LNCAP (cell line): ENCODE results near the gene ELMO1.

ENCODE experiments used
- TF ChIP-seq, protein P1 (sequence below): fragments of 450-650 bp; IDR thresholded peaks from 2 replicates; pipeline ENCODE4 v1.5.1; 2017; ENCODE audit warnings: mild to moderate bottlenecking

Gene ELMO1

DNA sequence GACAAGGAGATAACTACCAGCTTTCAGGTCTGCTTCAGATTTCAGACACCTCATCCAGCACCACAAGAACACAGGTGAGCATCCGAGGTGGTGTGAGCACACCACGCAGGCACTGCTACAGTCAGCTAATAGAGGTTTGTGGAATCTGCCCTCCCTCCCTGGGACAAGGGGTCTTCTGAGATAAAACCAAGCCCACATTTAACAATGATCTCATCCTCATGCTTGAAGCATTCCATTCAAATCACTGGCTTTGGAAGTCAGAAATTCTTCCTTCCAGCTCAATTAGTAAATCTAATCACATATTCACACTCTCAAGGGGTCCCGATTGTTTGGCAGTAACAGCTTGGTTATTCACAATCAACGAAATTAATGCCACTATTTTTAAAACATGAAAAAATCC lies 331.4 kb downstream of the ELMO1 start:
- TF ChIP-seq, protein P1, sequence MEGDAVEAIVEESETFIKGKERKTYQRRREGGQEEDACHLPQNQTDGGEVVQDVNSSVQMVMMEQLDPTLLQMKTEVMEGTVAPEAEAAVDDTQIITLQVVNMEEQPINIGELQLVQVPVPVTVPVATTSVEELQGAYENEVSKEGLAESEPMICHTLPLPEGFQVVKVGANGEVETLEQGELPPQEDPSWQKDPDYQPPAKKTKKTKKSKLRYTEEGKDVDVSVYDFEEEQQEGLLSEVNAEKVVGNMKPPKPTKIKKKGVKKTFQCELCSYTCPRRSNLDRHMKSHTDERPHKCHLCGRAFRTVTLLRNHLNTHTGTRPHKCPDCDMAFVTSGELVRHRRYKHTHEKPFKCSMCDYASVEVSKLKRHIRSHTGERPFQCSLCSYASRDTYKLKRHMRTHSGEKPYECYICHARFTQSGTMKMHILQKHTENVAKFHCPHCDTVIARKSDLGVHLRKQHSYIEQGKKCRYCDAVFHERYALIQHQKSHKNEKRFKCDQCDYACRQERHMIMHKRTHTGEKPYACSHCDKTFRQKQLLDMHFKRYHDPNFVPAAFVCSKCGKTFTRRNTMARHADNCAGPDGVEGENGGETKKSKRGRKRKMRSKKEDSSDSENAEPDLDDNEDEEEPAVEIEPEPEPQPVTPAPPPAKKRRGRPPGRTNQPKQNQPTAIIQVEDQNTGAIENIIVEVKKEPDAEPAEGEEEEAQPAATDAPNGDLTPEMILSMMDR: no peak

DNA sequence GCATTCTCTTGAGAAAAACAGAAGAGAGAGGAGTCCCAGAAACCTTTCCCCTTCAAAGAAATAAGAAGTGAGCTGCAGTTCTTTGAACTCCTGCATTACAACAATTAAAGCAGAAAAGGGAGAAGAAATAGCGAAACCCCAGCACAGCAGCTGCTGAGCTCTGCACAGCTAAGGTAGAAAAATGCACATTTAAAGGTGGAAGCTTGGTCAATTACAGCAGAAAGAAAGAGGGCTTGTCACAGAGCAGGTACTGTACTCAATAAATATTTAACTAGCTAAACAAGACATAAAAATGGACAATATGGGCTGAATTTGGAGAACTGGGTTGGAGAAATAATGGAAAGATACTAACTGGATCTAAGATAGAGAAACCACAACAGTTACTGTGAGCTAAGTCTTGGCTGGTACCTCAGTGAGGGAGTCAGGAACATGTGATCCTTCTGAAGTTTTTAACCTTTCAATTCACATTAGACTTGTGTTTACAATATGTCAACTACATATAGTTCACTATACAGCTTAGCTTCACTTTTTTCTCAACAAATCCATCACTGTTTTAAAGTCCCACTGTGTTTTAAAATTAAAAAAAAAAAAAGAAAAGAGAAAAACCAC lies 332.5 kb downstream of the ELMO1 start:
- TF ChIP-seq, protein P1: no peak

DNA sequence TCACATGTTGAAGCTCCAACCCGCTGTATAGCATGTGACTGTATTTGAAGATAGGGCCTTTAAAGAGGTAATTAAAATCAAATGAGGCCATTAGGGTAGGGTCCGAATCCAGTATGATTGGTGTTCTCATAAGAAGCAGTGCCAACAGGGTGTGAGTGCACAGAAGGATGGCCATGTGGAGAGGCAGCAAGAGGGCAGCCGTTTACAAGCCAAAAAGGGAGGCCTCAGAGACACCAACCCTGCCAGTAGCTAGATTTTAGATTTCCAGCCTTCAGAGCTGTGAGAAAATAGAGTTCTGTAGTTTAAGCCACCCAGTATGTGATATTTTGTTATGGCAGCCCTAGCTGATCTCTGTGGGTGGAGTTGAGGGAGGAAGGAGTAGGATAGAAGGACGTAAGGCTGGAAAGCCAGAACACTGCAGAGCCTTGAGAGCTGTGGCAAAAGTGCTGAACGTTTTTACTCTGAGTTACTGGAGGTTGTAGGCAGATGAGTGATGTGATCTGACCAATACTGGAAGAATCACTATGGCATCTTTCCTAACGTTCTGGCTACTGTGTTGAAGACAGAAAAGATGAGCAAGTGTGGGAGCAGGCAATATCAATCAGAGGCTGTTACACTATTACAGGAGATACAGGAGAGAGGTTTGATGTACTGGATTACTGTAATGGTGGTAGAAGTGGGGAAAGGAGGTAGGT lies 334.9 kb downstream of the ELMO1 start:
- TF ChIP-seq, protein P1: no peak

DNA sequence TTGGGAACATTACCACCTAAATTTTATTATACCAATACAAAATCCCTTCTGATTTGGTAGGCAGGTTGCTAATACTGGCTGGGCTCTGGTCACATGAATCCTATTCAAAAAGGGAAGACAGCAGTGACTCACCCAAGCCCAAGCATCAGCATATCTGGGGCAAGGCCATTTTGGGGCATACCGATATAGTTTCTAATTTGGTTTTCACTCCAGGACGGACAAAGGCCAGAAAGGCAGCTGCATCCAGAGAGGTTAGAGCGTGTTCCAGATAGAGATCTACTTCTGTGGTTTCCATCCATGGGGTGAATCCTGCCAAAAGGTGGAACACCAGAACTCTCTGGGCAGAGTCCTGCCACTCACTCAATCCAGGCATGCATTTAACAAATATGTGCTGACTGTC lies 335.8 kb downstream of the ELMO1 start:
- TF ChIP-seq, protein P1: no peak

DNA sequence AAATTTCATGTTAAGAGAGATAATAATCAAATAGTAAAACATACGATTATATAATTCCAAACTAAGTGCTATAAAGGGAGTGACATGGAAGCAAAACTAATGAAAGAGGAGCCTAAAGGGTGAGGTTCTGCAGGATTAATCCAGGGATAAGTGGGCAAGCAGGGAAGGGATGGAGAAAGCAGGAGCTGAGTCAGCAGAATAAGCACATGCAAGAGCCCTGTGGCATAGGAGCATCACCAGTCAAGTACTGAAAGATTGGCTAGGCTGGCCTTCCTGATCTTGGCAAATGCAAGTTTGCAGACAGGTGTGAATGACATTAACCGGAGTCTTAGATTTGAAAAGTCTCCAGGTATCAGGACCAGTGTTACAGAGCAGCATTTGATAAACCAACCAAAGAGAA lies 336.4 kb downstream of the ELMO1 start:
- TF ChIP-seq, protein P1: no peak

DNA sequence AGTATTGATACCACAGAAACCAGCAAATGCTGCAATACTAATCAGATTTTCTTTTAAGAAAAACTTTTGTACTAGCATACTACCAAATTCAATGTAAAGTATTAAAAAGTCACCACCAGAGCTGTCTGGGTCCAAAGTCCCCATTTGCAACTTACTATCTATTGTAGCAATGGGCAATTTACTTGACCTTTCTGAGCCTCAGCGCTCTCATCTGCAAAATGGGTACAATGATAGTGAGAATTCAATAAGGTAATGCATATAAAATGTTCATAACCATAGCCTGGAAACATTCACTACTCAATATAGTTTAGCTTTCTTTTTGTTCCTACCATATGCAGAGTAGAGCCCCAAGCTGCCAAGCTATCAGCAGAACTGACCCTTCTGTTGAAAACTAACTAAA lies 337.2 kb downstream of the ELMO1 start:
- TF ChIP-seq, protein P1: no peak

DNA sequence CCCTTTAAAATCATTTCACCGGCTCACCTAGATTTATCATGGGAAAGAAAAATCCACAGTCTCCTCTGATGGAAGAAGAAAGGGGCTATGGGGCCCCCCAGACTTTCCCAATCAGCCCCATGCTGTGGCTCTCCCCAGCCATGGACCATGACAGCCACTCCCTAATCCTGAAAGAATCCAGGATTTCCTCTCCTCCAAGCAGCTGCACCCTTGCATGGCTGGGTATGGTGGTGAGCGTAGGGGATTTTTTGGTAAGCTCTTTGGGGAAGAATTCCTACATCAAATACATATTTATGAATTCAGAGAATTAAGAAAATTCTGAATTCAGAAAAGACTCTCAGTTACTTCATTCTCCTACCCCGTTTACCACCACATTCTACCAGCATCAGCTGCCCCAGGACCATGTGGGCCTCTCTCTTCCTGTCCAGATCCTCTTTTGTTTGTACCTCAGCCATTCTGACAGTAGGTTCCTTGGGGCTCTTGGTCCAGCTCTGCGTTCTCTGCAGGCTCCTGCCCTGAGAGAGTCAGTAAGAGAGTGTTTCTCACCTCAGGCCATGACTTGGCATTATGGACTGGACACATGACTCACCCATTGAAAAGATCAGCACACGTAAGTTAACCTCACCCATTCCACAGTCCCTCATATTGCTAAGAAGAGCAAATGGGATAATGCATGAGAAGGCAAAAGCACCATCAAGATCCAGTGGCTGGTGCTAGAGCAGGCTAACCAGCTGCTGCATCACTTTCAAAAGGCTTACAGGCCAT lies 337.8 kb downstream of the ELMO1 start:
- TF ChIP-seq, protein P1: no peak
